Stimulated activated naive CD8-positive, alpha-beta T cell treated with anti-CD3 and anti-CD28 coated beads, Interleukin-15, Interleukin-2, amounts not matched to agents 100 U/mL and 50 U/mL, for 24 hours (primary cell): ENCODE data around the gene NR5A2.
A peak's percentile ranks its signal among the peaks of the same experiment; 100 is the strongest.

Experiments
- ATAC-seq: fragments of 150-1000 bp; cut with Tn5 transposase; one replicate; pipeline ENCODE4 v1.10.0; 2021
- DNase-seq: peaks from one replicate; pipeline ENCODE4 v3.0.0; 2021

The NR5A2 gene

DNA sequence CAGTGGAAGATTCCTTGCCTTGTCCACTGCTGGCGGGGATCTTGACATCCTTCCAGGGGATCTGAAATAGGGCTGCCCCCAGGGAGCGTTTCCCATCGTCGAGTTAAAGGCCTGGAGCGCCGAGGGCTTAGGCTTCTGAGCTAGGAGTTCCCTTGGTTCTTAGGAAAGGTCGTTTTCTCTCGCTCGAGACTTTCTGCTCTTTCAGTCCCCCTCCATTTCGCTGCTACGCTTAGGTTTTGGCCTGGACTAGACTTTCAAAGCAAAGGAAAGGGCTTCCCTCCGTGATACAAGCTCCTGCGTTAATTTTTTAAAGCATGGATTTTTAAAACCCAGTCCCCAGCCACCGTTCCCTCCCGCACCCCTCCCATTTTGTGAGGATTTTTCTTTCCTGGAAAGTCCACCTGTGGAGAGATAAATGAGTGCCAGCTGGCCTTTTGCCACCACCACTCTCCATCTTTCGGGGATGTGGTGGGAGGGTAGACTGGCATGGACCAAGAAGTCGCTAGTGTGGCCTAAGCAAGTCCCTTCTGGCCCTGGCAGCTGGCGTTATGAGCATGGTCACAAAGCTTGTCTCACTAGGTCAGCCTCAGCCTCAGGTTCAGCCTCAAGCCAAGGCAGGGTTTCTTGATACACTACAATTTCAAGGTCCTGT lies 9.2 kb downstream of the NR5A2 start:
- no peak for ATAC-seq
- no peak for DNase-seq

DNA sequence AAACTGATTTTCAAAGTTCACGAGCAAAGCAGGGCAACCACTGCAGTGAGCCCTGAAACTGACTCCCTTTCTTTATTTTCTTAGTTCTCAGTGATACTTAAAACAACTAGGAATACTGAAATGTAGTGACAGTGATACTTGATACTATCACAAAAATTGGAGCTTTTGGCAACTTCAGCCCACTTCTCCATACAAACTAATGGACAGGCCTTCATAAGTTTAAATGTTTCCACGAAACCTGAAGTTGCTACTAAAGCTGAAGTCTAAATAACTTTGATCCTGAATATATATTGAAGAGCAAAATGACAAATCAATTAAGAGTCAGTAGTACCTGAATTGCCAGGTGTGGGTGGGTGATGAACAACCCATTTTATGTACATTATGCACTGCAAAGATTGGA lies 10.0 kb downstream of the NR5A2 start:
- ATAC-seq (no peak), DNase-seq (no peak)

DNA sequence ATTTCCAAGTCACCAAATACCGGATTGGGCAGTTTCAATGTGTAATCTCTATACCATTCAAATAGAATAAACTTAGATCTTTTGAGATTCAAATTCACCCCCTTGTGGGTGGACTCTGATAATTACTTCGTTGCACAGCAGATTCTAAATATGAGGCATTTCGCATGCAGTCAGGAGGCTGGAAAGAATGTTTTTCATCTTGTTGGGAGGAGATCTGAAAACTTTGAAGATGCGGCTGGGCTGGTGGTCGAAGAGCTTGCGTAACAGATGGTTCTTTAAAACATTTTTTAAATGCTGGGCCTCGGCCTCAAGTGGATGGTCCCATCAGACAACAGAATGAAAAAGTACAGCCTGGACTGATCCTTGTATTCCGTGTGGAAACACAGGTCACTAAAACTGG lies 10.4 kb downstream of the NR5A2 start:
- DNase-seq (no peak), ATAC-seq (no peak)

DNA sequence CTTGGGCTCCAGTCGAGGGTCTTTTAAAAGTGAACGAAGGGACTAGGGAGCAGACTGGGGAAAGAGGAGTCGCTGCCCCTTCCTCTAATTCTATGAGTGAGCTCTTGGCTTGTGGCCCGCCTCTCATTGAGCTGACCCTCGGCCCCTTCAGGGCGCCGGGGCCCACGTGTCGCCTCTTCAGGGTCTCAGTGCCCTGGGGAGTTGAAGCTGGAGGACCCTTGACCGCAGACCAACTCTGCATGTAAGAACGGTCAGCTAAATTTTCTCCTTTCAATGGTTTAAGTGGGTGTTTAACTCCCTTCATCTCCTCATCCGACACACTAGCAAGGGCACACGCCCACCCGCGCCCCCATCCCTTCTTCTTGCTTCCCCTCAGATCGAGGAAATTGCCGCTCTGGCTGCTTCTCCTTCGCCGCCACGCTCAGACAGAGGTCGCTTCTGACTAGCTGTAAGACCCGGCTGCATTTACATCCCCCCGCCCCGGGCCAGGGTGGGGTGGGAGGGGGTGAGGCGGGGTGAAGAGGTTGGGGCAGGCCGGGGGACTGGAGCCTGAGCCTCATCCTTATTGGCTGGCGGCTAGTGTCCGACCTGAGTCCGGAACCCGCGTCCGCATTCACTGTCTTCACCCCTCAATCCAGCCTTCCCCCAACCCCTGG lies 10.9 kb downstream of the NR5A2 start:
- ATAC-seq, result no peak
- DNase-seq, result no peak

DNA sequence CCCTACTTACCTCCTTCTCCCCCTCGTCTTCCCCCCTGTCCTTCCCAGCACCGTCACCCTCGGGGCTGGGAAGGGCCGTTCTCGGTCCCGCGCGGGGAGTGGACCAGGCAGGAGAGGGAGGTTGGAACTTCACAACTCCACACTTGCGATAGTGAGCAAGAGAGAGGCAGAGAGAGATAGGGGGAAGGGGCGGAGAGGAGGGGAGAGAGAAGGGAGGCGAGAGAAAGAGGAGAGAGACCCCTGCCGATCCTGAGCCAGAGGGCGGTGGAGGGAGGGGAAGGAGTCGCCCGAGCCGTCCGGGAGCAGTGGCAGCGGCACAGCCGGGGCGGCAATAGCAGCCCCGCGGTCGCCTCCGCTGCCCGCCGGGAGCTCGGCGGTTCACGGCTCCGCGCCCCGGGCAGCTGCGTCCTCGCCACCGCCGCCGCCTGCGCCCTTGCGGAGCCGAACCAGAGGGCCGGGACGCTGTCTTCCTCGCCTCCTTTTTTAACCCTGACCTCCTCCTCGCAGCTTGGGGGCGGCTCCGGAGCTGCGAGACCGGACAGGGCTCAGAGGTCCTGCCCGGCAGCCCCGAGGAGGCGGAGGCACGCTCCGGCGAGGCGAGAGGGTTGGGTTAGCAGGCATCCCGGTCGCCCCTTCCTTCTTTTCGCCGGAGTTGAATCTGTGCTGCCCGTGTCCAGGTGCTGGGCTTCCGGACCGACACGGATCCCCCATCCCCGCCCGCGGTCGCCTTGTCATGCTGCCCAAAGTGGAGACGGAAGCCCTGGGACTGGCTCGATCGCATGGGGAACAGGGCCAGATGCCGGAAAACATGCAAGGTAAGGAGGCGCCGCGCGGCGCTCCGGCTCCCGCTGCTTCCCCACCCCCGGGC lies 11.7 kb downstream of the NR5A2 start:
- DNase-seq, result peak; percentile 43
- peak; percentile 34 for ATAC-seq

DNA sequence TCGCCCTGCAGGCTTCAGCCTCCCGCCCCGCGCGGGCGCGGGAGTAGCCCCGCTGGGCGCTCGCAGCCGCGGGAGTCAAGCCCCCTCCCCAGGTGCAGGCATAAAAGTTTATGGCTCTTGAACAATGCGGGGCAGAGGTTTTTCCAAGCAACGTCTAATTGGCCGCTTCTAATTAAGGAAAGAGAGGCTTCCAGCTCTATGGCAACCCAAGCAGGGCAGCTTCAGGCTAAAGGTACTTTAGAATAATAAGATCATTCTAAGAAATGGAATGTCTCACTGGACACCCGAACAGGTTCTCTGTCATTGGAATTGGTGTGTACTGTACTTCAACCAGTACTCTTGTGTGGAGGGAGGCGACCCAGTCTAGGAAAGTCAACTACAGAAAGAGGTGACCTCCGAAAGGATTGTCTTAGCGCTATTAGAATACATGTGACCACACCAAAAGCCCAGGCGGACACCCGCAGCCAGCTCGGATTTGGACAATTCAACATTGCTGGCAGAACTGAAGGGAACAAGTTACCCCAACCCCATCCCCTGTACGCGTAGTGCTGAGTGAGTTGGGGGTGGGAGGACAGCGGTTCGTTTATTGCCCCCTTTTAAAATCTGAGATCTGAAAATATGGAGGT lies 12.5 kb downstream of the NR5A2 start:
- ATAC-seq, result no peak
- no peak for DNase-seq

DNA sequence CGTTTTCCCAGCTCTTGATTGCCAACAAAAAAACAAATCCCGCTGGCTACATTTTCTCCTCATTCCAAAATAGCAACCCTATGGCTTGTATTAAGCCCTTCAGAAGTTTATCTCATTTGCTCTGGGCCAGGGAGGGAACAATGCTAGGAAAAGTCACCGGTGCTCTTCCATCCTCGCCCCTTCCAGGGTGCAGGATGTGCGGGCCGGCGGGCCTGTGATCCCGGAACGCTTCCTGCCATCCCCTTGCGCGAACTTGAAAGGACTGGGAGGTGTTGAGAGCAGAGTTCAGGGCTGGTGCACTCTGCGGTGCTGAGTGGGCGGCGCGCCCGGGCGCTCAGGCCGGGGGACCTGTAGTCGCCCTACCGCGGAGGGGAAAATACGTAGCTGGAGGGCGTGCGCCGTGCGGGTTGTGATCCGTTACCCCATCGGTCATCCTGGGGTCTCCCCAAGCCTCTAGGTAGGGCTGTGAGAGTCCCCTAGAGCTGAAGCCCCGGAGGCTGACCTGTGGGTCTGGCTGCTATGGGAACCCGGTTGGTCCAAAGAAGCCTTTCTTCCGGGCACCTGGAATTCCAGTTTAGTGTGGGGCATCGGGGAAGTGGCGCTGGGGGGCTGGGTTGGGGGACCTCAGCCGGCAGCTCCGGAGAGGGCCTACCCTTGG lies 13.1 kb downstream of the NR5A2 start:
- peak; percentile 33 for DNase-seq
- peak; percentile 36 for ATAC-seq

DNA sequence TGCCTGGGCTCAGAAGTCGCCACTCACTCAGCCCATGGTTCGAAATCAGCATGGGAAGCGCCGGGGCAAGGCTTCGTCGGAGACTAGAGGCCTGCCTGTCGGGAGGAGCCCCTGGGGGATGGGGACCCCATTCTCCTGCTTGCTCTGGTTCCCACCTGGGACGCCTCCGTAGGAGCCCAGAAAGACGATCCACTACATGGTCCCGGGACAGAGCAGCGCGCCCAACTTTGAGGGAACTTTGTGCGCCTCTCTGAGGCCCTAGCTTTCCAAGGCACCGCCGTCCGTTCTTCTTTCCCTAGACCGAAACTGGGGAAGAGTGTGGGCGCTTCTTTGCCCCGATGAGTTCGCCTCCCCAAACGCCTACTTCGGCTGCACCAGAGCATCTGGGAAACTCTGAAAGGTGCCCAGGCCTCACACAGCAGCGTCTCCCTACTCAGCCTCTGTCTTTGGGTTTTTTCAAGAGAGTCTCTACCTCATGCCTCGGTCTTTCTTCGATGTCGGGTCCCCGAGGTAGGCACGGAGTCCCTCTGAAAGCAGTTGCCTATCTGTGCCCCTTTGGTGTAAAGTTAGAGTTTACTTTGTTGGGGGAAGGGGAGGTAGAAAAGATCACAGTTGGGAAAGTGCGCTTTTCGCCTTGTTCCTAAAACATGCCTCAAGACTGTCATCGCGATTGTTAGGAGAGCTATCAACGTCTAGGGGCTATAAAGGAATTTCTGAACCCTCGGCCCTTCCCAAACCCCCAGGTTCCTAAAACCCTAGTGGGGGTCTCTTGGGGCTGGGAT lies 14.0 kb downstream of the NR5A2 start:
- no peak for ATAC-seq
- DNase-seq, result no peak

DNA sequence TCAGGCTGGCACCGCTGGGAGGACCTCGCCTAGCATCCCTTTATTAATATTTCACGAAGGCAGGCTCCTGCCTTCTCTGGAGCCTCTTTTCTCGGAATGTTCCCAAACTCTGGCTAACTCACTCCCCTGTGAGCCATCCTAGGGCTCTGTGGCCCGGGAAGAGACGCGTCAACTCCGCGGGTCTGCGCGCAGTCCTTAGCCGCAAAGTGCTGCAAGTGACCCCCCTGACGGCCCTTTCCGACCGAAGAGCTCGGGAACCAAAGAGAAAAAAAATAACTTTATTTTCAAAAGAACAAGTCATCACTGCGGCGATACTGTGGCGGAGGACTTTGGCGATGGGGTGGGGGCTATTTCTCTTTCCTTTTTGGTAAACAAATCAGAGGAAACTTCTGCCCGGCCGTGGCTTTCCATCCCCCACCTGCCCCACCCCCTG lies 14.6 kb downstream of the NR5A2 start:
- no peak for DNase-seq
- no peak for ATAC-seq

DNA sequence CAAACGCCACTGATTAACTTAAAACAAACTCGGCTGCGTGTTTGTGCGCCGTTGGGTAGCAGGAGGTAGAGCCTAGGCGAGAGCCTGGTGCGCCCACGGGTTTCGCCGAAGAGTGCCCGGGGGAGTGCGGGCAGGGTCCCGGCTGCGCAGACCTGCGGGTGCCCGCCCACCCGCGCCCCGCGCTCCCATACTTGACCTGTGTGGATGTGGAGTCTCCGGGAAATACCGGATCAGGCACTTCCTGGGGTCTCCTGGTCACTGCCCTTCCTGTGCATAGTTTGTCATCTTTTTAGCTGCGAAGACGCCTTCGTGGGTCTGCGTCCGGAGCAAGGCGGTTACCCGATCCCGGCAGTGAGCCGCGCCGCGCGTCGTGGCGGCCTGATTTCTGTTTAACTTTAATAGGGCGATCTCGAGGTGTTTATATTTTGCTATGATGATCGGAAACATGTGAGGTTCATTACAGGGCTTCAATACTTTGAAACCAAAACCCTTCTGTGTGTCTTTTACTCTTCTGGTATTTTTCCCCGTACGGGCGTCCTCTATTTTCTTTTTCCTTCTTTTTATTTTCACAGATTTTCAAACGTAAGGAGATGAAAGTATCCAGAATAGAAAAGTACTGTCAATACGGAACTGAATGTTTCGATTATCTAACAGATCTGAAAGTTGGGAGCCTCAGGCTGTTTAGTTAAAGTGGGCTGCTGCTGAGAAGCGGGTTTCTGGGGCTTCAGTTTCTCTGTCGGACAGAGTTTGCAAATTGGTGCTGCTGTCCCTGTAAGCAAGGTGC lies 15.2 kb downstream of the NR5A2 start:
- peak; percentile 9 for DNase-seq
- no peak for ATAC-seq

DNA sequence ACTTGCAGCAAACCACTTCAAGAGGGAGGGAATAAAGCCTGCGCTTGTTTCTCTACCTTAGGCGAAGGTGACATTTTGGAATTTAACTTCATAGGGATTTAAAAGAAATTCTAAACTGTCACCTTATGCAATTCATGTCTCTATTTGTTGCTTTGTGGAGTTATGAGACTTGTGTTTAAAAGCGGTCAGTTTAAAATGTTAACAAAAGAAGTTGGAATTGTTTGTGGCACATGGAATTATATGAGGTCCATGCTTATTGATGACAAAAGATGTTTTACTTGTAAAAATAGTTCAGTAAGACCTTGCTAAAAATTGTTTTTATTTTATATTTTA lies 15.8 kb downstream of the NR5A2 start:
- DNase-seq (no peak), ATAC-seq (no peak)

DNA sequence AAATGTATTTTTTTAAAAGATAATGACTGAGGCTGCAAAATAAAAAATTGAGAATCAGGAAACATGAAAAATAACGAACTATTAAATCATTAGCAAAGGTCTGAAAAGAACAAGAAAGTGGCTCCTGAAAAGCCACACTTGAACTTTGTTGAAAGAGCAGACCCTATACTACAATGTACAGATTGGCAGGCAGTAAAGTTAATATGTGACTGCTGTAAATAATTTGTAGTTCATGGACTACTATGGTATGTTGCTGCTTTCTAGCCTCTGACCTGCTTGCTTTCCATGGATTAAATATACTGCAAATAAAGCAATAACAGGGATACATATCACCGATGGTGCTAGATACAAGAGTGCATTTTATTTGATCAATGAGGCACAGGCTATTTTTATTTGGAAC lies 18.6 kb downstream of the NR5A2 start:
- ATAC-seq (no peak), DNase-seq (no peak)

DNA sequence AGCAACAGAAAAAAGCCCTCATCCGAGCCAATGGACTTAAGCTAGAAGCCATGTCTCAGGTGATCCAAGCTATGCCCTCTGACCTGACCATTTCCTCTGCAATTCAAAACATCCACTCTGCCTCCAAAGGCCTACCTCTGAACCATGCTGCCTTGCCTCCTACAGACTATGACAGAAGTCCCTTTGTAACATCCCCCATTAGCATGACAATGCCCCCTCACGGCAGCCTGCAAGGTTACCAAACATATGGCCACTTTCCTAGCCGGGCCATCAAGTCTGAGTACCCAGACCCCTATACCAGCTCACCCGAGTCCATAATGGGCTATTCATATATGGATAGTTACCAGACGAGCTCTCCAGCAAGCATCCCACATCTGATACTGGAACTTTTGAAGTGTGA lies 20.7 kb downstream of the NR5A2 start:
- DNase-seq (no peak), ATAC-seq (no peak)

DNA sequence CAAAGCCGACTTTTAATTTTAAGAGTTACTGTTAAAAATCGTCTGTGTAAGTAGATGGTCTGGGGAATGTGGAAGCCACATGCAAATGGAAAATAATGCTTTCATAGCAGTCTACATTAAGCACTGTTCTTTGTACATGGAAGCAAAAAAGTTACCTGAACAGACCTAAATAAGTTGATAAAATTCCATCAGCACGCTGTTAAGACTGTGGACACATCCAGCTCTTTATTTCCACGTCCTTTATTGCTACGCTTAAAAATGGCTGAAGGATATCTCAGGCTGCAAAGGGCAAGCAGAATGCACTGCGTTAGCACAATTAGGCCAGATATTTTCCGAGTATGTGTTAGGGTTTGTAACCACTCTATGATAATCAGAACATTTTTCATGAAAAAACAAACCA lies 22.3 kb downstream of the NR5A2 start:
- ATAC-seq, result no peak
- DNase-seq, result no peak

DNA sequence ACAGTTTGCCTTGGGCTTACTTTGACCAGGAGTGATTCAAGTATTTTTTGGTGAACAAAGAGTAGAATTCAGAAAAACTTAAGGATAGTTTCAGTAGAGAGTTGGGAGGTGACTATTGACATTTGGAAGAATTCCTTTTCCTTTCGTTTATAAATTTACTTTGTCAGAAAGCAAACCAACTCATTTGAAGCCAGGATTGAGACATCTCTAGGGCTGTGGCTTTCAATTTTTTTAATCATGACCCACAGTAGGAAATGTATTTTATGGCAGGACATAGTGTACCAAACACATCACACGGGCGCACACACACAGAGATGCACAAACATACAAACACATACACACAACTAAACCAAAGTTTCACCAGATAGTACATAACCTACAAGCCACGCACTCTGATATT lies 24.1 kb downstream of the NR5A2 start:
- DNase-seq (no peak), ATAC-seq (no peak)

DNA sequence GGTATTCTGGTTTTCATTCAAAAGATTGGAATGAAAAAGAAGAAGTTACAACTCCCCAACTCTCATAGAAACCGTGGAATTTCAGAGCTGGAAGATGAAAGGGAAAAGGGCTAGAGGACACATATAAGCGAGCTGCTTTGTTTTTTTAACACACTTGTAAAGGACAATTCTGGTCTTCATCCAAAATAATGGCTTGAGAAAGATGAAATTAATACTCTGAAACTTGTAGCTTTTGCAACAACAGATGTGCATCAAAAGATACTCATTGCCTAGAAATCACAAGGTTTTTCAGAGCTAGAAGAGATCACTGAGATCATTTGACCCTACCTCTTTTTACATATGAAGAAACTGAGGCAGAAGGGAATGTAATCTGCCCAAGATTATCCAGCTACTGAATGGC lies 25.6 kb downstream of the NR5A2 start:
- DNase-seq (no peak), ATAC-seq (no peak)

DNA sequence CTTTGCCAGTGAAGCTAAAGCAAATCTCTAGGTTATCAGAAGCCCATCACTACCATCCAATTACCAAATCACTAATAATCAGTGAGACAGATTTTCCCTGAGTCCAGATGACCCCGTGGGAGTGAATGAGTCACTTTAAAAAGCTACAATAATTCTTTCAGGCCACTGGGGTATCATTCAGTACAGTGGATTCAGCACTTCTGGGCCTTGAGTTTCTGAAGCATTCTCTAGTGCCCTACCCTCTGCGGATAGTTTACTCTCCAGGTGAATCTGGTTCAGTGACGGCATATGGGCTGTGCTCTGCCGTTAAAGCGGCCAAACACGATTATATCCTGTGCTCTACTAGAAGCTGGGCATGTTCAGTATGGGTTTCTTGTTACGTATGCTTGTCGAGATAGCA lies 26.1 kb downstream of the NR5A2 start:
- DNase-seq (no peak), ATAC-seq (no peak)

DNA sequence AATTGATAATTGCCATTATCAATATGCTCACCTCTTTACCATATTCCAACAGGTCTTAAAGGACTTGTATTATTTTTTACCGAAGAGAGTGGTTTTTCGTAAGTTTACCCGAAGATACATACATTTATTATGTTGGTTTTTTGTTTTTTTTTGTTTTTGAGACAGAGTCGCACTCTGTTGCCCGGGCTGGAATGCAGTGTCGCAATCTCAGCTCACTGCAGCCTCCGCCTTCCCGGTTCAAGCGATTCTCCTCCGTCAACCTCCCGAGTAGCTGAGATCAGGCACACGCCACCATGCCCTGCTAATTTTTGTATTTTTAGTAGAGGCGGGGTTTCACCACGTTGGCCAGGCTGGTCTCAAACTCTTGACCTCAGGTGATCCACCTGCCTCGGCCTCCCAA lies 30.8 kb downstream of the NR5A2 start:
- DNase-seq (no peak), ATAC-seq (no peak)

DNA sequence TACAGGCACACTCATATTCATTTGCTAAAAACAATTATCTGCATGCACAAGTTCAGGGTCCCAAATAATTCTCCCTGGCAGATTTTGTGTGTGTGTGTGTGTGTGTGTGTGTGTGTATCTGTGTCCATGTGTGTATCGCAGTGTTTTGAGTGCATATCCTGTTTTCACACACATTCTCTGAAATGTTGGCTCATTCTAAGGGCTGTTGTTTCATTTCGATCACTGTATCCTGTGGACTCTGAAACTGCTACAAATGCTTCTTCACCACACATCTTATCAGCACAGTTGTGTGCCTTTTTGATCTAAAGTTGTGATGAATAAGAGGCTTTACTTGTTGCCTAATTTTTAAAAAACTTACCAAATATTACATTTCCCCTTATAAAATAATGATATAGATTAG lies 34.6 kb downstream of the NR5A2 start:
- ATAC-seq, result no peak
- DNase-seq, result no peak

DNA sequence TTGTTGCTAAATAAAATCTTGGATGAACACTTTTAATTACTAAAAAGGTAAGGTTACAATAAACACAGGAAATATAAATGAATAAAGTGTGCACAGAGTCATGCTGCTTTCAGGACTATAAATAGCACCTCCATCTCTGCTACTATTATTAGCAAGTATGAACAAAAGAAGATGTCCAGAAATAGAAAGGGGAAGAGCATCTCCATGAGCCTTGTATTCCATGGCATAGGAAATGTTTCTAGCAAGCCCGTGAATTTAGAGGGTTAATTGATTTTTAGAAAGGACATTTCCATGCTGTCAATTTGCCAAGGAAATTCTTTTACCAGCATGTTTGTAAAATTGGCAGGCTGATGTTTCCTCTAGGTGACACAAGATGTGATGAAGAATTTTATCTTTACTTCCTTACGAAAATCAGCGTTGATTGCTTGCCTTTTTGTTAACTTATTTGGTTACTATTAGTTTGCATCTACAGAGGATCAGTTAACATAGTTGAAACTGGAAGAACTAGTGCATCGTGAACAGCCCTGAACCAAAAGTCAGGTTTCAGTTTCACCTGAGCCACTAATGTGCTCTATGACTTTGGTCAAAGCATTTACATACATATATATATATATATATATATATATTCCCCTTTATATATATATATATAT lies 45.3 kb downstream of the NR5A2 start:
- DNase-seq (no peak), ATAC-seq (no peak)
